Mucosa of stomach (tissue), 1 donor: ENCODE results near the gene TBC1D20.
A peak's percentile ranks its signal among the peaks of the same experiment; 100 is the strongest.
"Not testable (repeated sequence)": the region's sequence is repeated elsewhere in the genome, so short reads cannot be mapped to it uniquely, and the experiment has no call there.

ENCODE experiments used
- H3K27me3 ChIP-seq: one replicate; pipeline ENCODE4 v1.7.0; 2013; ENCODE audit warnings: mild to moderate bottlenecking, low read length; ENCODE audit not compliant: control insufficient read depth, insufficient read depth
- H3K36me3 ChIP-seq: one replicate; pipeline ENCODE4 v1.7.0; 2013; ENCODE audit warnings: low read length; ENCODE audit not compliant: control insufficient read depth, insufficient read depth
- H3K4me1 ChIP-seq: one replicate; pipeline ENCODE4 v1.7.0; 2013; ENCODE audit warnings: mild to moderate bottlenecking, low read length; ENCODE audit not compliant: control insufficient read depth, insufficient read depth
- H3K4me3 ChIP-seq: one replicate; pipeline ENCODE4 v1.7.0; 2013; ENCODE audit warnings: low read length
- H3K9ac ChIP-seq: one replicate; pipeline ENCODE4 v1.7.0; 2013; ENCODE audit warnings: mild to moderate bottlenecking, low read length, moderate library complexity
- H3K9me3 ChIP-seq: one replicate; pipeline ENCODE4 v1.7.0; 2013; ENCODE audit warnings: mild to moderate bottlenecking, low read length, moderate library complexity; ENCODE audit not compliant: control insufficient read depth
- donor health status: Pancreatic carcinoma.

TBC1D20 gene

GRCh38 chr20:472137-472846 is 10.0 kb upstream of the TBC1D20 start:
- Histone ChIP-seq H3K4me1 (no peaks in the 10 kb centered on the region), H3K9me3 (peaks cover 6% of the 10 kb centered on the region), H3K4me3 (no peak overlapping the region), H3K9ac (no peak overlapping the region), H3K27me3 (no peaks in the 10 kb centered on the region), H3K36me3 (no peaks in the 10 kb centered on the region)

DNA sequence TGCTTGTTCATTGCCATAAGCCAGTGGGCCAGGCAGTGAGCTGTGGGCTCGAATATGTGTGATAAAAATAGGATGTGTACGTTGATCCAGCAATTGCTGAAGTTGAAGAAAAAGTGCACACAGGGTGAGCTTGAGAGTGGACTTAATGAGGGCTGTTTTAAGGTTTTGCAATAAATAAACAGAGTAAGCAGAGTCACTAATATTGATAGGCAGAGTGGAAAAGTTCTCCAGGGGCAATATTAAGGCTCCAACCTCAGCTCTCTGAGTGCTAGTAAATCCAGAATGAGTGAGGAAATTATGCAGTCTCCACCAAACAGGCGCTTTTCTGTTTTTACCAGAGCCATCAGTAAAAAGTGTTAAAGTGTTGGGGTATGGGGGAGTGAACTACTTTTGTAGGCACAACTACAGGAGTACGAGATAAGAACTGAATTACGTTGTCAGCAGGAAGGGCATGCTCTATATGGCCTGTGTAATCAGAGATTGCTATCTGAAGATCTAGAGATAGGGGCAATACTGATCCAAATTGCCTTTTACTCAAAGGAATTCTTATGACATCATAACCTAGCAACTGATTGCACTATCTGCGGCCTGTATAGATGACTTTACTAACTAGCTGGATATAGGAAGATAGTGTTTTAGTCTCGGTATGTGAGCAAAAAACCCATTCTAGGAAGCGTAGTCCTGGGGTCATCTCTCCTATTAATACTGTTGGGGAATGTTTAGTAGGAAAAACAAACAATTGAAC is 7.6 kb upstream of the TBC1D20 start:
- no peak overlapping the region for H3K4me3 ChIP-seq
- no peaks in the 10 kb centered on the region for H3K36me3 ChIP-seq
- H3K4me1 ChIP-seq: no peaks in the 10 kb centered on the region
- no peak overlapping the region for H3K9ac ChIP-seq
- H3K9me3 ChIP-seq: peaks cover 6% of the 10 kb centered on the region
- no peaks in the 10 kb centered on the region for H3K27me3 ChIP-seq

DNA sequence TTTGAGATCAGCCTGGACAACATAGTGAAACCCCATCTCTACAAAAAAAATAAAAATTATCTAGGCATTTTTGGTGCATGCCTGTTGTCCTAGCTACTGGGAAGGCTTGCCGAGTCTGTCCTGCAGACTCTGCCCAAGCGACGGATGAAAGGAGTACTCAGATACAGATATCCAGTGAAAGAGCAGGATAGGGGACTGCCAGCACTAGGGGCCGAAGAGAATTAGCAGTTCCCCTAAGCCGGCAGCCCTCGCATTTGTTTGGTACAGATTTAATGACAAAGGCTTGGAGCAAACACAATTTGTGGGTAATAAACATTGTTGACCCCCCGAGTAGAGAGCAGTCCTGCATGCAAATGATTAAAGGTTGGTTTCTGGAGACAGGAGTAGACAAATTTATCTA is 5.4 kb upstream of the TBC1D20 start:
- no peak overlapping the region for H3K4me3 ChIP-seq
- H3K9me3 ChIP-seq: peaks cover 6% of the 10 kb centered on the region
- H3K36me3 ChIP-seq: no peaks in the 10 kb centered on the region
- H3K4me1 ChIP-seq: peaks cover 3% of the 10 kb centered on the region
- no peak overlapping the region for H3K9ac ChIP-seq
- no peaks in the 10 kb centered on the region for H3K27me3 ChIP-seq

DNA sequence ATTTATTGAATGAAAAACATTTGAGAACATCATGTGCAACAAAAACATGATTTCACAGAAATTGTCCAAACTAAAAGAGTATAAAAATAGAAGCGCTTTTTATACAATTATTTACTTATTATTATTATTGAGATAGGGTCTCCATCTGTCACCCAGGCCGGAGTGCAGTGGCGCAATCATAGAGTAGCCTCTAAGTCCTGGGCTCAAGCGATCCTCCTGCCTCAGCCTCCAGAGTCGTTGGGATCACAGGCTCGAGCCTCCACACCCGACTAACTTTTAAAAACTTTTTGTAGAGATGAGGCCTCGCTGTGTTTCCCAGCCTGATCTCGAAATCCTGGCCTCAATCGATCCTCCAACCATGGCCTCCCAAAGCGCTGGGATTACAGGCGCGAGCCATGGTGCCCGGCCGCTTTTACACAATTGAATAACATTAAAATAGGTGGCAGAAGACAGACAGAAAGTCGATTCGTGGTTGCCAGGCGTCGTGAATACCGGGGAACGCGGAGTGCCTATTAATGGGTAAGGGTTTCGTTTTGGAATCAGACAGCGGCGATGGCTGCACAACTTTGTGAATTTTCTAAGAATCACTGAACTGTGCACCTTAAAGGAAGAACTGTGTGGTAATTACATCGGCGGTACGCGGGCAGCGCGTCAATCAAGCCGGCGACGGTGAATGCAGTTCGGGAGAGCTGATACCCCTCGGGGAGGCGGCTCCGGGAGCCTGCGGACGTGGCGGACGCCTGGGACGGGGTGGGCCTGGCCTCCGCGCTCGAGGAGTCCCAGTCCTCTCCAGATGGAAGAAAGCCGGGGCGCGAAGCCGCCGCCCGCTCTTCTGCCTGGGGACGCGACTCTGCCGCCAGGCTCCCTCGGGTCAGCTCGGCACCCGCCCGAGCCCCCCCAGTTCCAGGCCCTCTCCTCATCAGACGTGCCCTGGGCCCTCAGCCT is 807 bp downstream of the TBC1D20 start:
- Histone ChIP-seq H3K4me3 (peak overlapping the region; percentile 66), H3K4me1 (peaks cover 13% of the 10 kb centered on the region), H3K27me3 (no peaks in the 10 kb centered on the region), H3K9me3 (no peaks in the 10 kb centered on the region), H3K9ac (peak overlapping the region; percentile 83), H3K36me3 (no peaks in the 10 kb centered on the region)

DNA sequence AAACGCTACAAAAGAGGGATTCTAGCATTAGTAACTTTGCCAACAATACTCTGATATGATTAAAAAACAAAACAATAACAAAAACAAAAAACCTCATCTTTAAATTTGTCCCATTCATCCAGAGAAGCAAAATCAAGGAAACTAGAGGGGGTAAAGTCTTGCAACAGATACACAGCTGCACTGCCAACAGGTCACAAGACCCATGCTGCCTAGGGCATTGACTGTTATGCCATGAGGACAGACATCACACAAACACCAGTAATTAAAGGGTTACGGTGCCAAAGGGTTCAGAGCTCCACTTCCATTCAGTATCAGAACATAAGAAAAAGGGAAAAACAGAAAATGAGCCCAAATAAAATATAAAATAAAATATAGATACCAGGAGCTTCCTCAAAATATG is 1.6 kb downstream of the TBC1D20 start:
- no peaks in the 10 kb centered on the region for H3K27me3 ChIP-seq
- peaks cover 13% of the 10 kb centered on the region for H3K4me1 ChIP-seq
- H3K9me3 ChIP-seq: no peaks in the 10 kb centered on the region
- H3K9ac ChIP-seq: no peak overlapping the region
- H3K4me3 ChIP-seq: no peak overlapping the region
- H3K36me3 ChIP-seq: no peaks in the 10 kb centered on the region

DNA sequence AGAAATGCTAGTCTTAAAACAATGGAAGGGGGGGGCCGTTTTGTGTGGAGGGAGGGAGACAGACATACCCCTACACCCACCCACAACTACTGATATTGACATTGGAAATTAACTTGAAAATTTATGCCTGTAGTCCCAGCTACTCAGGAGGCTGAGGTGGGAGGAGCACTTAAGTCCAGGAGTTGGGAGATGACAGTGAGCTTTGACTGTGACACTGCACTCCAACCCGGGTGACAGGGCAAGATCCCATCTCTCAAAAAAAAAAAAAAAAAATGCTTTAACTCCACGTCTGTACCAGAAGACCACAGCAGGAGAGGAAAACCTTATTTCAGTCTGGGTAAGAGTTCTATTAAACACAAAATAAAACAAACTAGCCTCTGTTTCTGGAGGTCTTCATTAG is 2.2 kb downstream of the TBC1D20 start:
- H3K9me3 ChIP-seq: no peaks in the 10 kb centered on the region
- no peak overlapping the region for H3K9ac ChIP-seq
- no peaks in the 10 kb centered on the region for H3K27me3 ChIP-seq
- H3K36me3 ChIP-seq: no peaks in the 10 kb centered on the region
- H3K4me3 ChIP-seq: no peak overlapping the region
- H3K4me1 ChIP-seq: peaks cover 13% of the 10 kb centered on the region

GRCh38 chr20:458776-459175 is 3.6 kb downstream of the TBC1D20 start:
- Histone ChIP-seq H3K9me3 (no peaks in the 10 kb centered on the region), H3K9ac (no peak overlapping the region), H3K27me3 (no peaks in the 10 kb centered on the region), H3K36me3 (no peaks in the 10 kb centered on the region), H3K4me3 (no peak overlapping the region), H3K4me1 (peaks cover 13% of the 10 kb centered on the region)

- no peaks in the 10 kb centered on the region for H3K36me3 ChIP-seq
- no peaks in the 10 kb centered on the region for H3K4me1 ChIP-seq
- no peaks in the 10 kb centered on the region for H3K9me3 ChIP-seq
These were observed 7.4 kb downstream of the TBC1D20 start for GRCh38 chr20:454951-455350.

GRCh38 chr20:452021-452420 is 10.3 kb downstream of the TBC1D20 start:
- H3K36me3 ChIP-seq, H3K9me3 ChIP-seq, H3K9ac ChIP-seq, H3K4me1 ChIP-seq, H3K27me3 ChIP-seq, H3K4me3 ChIP-seq: not testable (repeated sequence)

More at GRCh38 chr20:454951-455350, 7.4 kb downstream of the TBC1D20 start:
- H3K27me3 ChIP-seq: no peaks in the 10 kb centered on the region
- H3K9ac ChIP-seq: no peak overlapping the region
- H3K4me3 ChIP-seq: no peak overlapping the region

DNA sequence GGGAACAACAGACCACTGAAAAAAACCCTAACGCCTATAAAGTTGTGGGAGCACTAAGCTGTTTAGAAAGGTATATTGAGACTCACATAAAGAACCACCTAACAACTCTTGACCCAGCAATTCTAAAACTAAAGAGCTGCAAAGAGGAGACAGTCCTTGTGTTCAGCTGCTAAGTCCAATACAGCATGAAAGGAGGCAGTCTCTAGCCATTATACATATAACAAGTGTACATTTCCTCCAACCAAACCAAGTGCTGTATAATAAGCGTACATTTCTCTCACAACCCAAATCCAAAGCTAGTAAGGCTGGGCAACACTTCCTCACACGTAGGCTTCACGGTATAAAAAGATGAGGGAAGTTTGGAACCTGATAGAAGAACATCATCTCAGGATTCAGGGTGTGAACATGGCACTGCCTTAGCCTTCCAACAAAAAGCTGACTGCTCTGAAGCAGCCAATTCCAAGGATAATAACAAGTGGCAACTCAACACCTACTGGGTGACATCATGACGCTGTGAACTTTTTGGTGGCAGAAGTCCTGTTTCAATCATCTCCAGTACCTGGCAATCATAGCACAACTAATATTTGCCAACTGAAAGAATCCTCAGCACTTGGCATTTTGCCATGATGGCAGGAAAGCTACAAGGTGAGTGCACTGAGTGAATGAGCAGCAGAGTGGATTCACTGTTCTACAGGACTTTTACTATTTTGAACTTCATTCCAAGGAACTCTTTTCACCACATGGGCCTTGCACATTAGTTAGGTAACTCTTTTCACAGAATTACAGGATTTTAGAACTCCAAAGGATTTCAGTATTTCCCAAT is 16.6 kb downstream of the TBC1D20 start:
- Histone ChIP-seq H3K4me3 (no peak overlapping the region), H3K27me3 (no peaks in the 10 kb centered on the region), H3K9me3 (no peaks in the 10 kb centered on the region), H3K9ac (no peak overlapping the region), H3K36me3 (peaks cover 8% of the 10 kb centered on the region), H3K4me1 (peaks cover 12% of the 10 kb centered on the region)

- Histone ChIP-seq H3K4me3 (no peak overlapping the region), H3K4me1 (peaks cover 12% of the 10 kb centered on the region), H3K9ac (no peak overlapping the region), H3K27me3 (no peaks in the 10 kb centered on the region), H3K36me3 (peaks cover 8% of the 10 kb centered on the region), H3K9me3 (no peaks in the 10 kb centered on the region)
These were observed 17.4 kb downstream of the TBC1D20 start for GRCh38 chr20:444862-445426.
